Measurements from ENCODE around the gene ARMC12.
A peak's percentile ranks its signal among the peaks of the same experiment; 100 is the strongest.

Gene ARMC12

DNA sequence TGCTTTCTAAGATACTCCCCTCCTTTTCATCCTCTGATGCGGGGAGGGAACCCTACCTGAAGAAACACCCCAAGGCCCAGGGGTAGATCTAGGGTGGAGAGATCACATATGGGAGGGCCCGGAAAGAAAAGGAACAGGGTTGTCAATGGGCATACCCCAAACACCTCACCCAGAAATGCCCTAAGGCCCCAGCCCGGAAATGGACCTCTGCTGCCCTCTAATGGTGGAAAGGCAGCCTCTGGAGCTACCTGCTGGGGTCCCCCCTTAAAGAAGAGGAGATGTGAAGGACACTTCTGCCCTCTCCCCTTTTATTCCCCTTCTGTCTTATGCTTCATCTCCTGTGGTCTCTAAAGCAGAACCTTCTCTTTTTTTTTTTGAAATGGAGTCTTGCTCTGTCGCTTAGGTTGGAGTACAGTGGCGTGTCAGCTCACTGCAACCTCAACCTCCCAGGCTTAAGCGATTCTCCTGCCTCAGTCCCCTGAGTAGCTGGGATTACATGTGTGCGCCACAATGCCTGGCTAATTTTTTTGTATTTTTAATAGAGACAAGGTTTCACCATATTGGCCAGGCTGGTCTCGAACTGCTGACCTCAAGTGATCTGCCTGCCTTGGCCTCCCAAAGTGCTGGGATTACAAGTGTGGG is 458 bp upstream of the ARMC12 start:
- DNase-seq (ENCODE audit: low spot score), result peak; percentile 74

DNA sequence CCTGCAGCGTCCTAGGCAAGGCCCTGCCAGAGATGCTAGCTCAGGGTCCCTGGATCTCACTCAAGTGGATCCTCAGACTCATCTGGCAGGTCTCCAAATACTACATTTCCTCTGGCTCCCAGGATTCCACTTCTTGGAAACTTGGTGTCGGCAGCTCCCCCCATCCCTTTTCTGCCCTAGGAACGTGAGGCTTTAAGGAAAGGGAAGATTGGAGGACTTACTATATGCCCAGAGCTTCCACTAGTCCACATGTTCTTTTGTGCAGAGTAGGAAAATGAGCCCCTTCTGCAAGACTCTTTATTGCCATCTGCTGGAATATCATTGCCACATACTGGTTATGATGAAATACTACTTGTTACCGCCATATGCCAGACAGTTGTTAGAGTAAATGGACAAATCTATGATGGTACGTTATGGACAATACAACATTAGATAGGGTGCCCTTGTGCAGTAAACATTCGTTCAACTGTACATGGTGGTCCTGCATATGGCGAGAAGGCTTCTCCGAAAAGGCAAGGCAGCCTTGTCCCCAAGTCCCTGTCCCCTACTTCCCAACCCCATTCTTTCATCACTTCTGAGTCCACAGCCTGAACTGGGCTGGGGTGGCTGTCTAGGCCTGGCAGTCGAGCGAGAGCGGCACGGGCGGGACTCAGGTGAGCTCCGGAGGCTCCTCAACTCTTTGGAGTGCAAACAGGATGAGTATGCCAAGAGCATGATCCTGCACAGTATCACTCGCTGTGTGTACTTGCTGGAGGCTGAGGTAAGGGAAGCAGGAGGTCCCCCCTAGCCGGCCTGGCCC is 780 bp downstream of the ARMC12 start:
- peak; percentile 48 for DNase-seq (ENCODE audit: low spot score)

DNA sequence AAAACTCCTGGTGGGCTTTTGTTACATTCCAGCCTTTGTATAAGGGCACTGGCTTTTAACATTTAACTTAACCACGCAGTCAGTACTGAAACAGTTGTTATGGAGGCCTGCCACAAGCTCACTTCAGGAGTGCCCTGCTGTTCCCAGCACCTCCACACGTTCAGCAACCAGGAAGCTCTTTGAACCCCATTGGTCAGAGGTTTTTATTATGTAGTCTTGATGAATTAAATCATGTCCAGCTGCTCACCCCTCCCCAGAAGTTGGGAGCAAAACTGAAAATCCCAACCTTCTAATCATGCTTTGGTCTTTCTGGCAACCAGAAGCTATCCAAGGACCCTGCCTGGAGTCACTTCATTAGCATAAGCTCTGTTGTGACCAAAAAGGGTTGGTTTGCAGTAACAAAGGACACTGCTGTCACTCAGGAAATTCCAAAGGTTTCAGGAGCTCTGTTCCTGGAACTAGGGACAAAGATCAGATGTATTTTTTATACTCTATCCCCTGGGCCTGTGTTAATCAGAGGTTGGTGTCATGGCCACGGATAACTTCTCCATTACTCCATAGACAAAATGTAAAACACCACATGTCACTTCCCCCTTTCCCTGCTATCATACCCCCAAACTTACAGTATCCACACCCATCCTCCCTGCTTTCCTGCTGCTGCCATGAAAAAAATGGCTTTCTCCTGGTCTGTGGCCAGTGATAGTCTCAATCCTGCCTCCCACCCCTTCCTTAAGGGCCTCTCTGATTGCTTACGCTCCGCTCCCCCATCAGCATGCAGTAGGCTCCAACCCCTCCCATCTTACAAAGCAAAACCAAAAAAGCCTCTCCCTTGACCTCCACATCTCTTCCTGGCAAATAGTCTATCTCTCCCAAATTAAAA is 3.1 kb downstream of the ARMC12 start:
- DNase-seq (ENCODE audit: low spot score), result no peak

DNA sequence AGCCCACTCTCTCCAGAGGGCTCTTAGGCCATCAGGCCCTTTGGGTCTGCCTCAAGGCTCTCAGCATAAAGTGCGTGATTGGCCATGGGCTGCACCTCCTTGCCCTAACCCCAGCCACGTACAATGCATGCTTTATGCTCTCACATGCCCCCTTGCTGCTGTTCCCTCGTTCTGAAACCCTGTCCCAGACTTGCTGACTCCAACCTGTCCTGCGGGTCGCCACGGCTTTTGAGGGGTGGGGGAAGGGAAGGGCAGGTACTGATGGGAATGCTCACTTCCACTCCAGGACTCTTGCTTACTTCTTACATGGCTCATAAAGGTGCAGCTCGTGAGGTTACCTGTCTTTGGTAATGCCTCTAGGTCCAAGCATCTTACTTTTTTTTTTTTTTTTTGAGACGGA is 6.0 kb downstream of the ARMC12 start:
- no peak for DNase-seq (ENCODE audit: low spot score)

DNA sequence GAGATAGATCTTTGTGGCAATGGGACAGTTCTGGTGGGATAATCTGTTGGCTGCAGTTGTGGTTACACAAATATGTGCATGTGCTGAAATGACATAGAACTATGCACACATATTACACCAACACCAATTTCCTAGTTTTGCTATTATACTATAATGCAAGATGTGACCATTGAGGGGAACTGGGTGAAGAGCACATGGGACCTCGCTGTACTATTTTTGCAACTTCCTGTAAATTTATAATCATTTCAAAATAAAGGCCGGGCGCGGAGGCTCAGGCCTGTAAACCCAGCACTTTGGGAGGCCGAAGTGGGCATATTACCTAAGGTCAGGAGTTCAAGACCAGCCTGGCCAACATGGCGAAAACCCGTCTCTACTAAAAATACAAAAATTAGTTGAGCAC is 8.7 kb downstream of the ARMC12 start:
- no peak for DNase-seq (ENCODE audit: low spot score)

DNA sequence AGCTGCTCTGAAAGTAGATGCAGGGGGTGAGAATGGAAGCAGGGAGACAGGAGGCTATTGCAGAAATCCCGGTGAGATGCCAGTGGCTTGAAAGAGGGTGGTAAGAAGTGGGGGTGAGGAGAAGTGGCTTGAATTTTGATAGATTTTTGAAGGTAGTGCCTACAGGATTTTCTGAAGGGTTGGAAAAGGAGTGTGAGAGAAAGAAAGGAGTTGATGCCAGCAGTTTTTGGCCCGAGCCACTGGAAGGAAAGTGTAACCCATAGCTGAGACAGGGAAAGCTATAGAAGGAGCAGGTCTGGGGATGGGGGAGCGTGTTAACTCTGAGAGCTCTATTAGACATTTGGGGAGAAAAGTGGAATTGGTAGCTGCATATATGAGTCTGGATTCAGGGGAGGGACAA is 9.7 kb downstream of the ARMC12 start:
- DNase-seq (ENCODE audit: low spot score), result no peak

DNA sequence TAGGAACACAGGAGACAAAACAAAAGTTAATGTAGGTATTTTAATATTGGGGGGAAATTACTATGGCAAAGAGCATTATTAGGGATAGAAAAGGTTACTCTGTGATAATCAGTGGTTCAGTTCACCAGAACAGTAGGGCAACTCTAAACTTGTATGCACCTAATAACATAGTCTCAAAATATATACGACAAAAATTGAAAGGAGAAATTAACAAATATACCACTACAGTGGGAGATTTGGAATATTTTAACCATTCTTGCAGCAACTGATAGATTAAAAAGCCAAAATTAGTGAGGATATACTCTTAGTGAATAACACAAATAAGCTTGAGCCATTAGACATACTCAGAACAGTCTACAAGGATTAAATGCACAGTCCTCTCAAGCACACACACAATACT is 11.0 kb downstream of the ARMC12 start:
- no peak for DNase-seq (ENCODE audit: low spot score)

DNA sequence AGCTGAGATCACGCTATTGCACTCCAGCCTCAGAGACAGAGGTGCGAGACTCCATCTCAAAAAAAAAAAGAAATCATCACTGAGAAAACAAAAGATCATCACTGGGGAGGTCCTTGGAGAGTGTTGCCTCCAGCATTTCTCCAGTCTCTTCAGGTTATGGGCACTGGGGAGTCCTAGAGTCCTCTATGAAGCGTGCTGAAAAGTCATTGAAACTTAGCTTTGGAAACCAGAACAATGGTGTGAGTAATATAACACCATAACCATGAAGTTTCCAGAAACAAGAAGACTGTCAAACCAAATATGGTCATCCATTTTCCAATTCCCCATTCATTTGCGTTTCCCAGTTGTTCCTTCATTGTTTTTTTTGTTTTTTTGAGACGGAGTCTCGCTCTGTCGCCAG is 13.7 kb downstream of the ARMC12 start:
- no peak for DNase-seq (ENCODE audit: low spot score)

DNA sequence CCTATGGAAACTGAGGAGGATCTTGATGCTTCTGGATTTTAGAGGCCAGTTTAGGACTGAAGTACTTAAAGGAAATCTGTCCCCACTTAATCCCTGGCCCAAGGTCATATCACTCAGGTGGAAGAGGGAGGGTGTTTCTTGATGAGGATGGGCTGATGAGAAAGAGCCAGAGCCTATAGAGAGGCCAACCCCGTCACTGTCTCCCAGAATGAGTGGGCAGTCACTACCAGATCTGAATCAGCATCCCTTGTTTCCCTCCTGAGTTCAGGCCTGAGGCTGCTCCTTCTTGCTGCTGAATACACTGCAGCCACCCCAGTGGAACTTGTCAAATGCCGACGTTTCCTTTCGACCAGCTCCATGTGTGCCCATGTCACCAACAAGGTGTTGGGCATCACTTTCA is 14.8 kb downstream of the ARMC12 start:
- DNase-seq (ENCODE audit: low spot score), result no peak

DNA sequence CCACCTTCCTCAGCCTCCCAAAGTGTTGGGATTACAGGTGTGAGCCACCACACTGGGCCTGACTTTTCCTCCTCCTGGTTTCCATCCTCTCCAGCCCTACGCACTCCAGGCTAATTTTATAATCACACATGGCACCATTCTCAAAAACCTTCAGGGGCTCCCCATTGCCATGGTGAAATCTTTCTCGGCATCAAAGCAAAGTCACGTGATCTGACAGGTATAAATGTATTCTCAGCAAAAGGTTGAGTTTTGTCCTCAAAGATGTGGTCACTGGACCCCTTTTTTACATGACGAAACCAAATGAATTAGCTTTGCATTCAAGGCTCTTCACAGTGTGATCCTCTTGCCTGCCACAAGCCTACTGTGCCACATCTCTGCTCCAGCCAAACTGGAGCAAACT is 15.5 kb downstream of the ARMC12 start:
- DNase-seq (ENCODE audit: low spot score), result no peak

DNA sequence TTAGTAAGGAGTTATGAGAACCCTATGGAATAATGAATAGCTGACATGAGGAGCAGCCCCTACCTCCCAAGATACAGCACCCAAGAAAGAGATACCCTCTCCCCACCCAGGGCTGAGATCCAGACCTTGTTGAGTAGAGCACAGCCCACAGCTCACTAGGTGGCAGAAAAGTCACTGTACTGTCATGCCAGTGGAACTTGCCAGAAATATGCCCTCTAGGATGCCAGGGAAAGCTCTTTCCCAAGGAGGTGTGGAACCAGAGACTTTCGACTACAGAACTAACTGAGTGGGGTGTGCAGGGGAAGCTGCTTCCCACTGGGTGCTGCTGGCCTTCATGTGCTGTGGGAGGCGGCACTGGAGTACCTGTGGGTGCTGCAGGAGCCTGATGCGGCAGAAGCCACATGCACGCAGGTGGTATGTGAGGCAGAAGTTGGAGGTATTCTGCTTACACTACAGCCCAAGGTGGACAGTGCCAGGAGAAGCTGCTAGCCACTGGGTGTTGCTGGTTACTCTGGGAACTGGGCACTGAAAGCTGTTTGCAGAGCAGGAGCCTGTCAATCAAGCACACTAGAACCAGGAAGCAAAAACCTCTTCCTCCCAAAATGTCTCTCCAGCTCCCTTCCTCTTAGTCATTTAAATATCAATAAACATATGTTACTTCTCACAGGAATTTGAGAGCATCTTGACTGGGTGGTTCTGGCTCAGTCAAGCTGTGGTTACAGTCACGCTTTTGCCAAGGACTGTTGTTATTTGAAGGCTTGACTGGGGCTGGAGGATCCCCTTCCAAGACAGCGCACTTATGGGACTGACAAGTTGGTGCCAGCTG is 17.8 kb downstream of the ARMC12 start:
- no peak for DNase-seq (ENCODE audit: low spot score)

DNA sequence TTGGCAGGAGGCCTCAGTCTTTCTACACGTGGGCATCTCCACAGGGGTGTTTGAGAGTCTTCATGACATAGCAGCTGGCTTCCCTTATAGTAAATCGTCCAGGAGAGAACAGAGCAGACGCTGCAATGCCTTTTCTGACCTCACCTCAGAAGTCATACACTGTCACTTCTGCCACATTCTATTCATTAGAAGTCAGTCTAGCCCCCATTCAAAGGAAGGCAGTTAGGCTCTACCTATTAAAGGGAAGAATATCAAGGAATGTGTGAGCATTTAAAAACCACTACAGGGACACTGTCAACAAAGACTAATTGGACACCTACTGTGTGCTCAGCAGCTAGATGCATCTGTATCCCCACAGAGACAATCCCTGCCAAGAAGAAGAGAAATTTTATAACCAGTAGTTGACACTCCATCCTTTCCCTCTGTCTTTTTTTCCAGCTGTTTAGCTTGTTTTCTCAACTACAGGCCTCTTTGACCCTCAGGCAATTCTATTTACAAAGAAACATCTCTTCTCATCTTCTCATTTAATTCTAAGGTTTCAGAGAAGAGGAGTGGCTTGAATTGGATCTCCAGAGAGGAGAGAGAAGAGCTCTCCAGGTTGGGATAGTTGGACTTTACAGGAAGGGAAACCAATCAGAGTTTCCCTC is 18.6 kb downstream of the ARMC12 start:
- DNase-seq (ENCODE audit: low spot score), result no peak

DNA sequence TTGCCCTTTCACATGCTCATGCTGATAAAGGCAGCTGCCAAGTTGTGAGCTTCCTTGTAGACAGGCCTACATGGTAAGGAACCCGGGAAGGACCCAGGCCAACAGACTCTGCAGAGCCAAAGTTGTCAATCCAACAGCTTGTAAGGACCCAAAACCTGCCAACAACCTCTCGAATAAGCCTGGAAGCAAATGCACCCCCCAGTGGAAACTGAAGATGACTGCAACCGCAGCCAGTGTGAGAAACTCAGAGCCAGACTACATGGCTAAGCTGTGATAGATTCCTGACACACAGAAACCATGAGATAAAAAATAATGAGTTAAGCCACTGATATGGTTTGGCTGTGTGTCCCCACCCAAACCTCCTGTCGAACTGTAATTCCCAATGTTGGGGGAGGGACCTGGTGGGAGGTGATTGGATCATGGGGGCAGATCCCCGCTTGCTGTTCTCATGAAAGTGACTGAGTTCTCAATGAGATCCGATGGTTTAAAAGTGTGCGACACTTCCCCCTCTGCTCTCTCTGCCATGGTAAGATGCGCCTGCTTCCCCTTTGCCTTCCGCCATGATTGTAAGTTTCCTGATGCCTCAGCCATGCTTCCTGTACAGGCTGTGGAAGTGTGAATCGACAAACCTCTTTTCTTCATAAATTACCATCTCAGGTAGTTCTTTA is 20.8 kb downstream of the ARMC12 start:
- DNase-seq (ENCODE audit: low spot score), result no peak

DNA sequence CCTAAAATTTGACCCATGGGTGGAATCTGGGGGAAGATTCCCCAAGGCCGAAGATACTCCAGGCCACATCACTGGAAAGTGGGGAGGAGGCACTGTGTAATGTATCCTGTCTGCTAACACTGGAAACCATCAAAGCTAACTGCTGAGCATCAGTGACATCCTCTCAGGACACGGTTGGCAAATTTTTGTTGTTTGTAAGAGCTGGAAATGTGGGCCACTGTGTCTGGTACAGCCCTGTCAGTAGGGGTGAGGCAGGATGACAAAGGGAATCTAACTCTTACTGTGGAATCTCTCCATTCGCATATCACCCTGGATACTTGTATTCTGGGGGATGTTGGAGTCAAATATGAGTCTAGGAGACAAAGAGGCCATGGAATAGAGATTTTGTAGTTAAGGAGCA is 22.6 kb downstream of the ARMC12 start:
- no peak for DNase-seq (ENCODE audit: low spot score)

DNA sequence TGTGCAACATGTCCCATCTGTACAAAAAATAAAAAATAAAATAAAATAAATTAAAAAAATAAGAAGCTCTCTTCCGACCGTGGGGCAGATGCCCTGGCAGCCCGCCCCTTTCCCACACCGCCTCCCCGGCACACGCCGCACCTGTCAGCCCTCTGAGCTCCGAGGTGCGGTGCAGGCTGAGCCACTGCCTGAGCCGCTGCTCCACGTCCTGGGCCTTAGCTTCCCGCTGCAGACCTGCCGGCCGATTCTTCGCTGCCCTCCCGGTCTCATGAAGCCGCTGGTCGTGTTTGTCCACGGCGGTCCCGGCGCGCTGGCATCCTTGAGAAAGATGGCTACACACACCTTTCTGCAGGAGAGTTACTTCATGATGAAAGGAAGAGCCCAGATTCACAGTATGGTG is 28.9 kb downstream of the ARMC12 start:
- DNase-seq (ENCODE audit: low spot score), result no peak

DNA sequence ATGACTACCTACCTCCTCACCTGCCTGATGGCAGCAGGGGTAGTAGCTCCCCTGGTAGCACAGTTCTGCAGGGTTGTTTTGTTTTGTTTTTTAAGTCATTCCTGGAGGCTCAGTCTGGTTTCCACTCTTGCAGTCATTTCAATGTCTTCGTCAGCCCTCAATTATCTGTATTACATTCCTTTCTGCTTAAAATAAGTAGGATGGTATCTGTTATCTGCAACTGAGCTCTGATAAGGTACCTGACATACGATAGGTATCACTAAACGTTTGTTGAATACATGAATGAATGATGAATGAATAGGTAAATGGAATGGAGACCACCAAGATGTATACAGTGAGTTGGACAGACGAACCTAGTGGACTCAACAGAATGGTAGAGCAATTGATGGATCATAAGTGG is 32.4 kb downstream of the ARMC12 start:
- no peak for DNase-seq (ENCODE audit: low spot score)

DNA sequence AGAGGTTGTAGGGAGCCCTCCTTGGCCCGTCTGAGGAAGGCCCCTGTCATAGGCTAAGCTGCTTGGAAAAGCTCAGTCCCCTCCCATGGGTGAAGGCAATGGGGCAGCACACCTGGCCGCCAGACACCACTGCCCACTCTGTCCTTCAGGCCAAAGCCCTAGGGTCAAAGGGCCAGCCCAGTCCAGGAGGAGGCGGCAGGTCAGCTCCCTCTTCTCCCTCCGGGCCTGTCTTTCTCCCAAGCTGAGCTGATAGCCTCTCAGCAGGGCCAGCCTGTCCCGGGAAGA is 34.5 kb downstream of the ARMC12 start:
- DNase-seq (ENCODE audit: low spot score), result no peak

DNA sequence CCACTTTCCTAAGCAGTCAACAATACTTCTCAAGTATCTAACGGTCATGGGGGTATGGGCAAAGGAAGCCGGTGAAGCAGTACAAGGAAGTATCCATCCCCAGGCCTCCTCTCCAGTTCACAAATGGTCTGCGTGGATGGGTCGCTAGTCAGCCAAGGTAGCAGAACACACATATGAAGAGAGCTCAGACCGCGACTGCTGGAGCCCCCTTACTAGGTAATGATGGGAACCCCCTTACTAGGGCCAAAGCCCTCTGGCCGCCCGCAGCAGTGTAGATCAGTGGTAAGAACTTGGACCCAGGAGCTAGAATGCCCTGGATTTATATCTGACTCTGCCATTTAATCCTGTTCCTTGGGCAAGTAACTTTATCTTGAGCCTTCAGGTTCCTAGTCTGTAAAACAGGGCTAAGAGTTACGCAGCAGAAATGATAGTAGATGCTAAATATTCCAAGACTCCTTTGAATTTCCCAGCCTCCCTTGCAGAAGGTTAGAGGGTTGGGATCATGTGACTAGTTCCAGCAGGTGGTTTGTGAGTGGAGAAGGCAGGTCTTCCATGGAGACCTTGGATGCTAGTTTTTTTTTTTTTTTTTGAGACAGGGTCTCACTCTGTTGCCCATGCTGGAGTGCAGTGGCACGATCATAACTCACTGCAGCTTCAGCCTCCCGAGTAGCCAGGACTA is 37.4 kb downstream of the ARMC12 start:
- no peak for DNase-seq (ENCODE audit: low spot score)

DNA sequence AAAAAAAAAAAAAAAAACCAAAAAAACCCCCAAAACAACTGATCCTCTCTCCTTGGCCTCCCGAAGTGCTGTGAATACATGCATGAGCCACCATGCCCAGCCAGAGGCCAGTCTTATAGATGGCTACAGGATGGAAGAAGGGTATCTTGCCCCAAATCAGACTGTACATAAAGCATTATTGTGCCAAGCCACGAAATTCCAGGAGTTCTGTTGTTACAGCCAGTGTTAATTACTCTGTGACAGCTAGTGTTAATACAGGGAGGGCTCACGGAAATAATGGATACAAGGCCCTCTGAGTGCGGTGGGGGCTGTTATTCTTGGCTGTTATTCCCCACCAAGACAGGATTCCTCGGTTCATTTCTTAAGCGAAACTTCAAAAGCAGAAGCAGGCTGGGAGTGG is 38.2 kb downstream of the ARMC12 start:
- DNase-seq (ENCODE audit: low spot score), result no peak

DNA sequence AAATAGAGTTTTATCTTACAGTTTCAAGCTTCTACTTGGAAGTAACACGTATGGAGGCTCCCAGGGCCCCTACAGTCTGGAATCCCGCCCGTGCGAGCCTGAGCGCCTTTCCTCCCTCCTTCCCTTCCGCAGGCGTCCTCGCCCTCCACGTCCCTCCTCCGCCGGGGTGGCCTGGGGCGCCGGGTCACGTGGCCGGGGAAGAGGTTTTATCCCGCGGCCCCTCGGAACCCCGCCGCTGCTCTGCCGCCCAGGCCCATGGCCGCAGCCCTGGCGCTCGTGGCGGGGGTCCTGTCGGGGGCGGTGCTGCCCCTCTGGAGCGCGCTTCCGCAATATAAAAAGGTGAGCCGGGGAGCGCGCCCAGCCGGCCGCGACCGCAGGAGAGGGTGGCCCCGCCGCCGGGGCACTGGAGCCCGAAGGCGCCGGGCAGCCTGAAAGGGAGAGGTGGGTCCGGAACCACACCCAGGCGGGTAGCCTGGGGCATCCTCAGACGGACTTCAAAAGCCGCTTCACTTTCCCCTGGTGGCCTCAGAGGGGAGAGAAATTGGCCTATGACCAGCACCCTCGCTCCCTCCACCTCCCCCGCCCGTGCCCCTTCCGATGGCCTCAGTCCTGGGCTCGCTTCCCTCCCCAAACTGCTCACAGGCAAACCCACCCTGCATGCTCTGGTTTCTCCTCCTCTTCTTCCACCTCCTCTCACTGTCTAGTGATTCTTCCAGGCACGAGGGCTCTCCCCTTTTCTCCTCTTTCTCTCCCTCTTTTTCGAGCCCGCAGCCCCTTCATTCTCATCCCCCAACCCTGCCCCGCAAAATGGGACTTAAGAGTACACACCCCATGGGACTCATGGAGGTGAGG is 39.8 kb downstream of the ARMC12 start, which contains the start of gene CLPSL2:
TSS of gene CLPSL2 (plus strand) at position 235 of the 852 bp plus-strand sequence. CDS start at position 256, 21 bp downstream.
- no peak for DNase-seq (ENCODE audit: low spot score)

Measured in HuH-7.5 (cell line).